Activated CD4-positive, alpha-beta memory T cell treated with anti-CD3 and anti-CD28 coated beads, Interleukin-2, amount 10 ng/mL, durations not matched to agents 7 days and 5 days (primary cell): ENCODE measurements around the gene CORO7. TPM values are rescaled to one million over a fixed set of nuclear protein-coding genes. Genes with fewer than 3 reads are reported as not detected.

ENCODE experiments used
- CTCF ChIA-PET: fragments of 350-600 bp; sonication (Branson Sonifier 250); formaldehyde crosslinking; loops from one replicate; lab custom pipeline; 2021; ENCODE audit warnings: antibody characterized with exemption, inconsistent platforms; lab: Charles Lee
- POLR2A ChIA-PET: fragments of 350-600 bp; sonication (Branson Sonifier 250); formaldehyde crosslinking; loops from one replicate; lab custom pipeline; 2021; ENCODE audit warnings: antibody characterized with exemption; lab: Charles Lee
- DNase-seq: peaks from one replicate; pipeline ENCODE4 v3.0.0-alpha.2; 2020
- H3K27ac Mint-ChIP-seq: one replicate; pipeline ENCODE4 v1.8.0; 2021; ENCODE audit warnings: mild to moderate bottlenecking, mixed read lengths
- H3K27me3 Mint-ChIP-seq: one replicate; pipeline ENCODE4 v1.8.0; 2021; ENCODE audit warnings: mixed read lengths
- H3K36me3 Mint-ChIP-seq: one replicate; pipeline ENCODE4 v1.8.0; 2021; ENCODE audit warnings: low read depth, mixed read lengths
- H3K4me1 Mint-ChIP-seq: one replicate; pipeline ENCODE4 v1.8.0; 2021; ENCODE audit warnings: mixed read lengths
- H3K4me3 Mint-ChIP-seq: one replicate; pipeline ENCODE4 v1.8.0; 2021; ENCODE audit warnings: mild to moderate bottlenecking, mixed read lengths
- H3K9me3 Mint-ChIP-seq: one replicate; pipeline ENCODE4 v1.8.0; 2021; ENCODE audit warnings: mixed read lengths
- total RNA-seq, 2 experiments: library from RNA; stranded (reverse); gene quantifications; one replicate each; pipeline ENCODE4 v1.2.3, GENCODE V29; 2021

The CORO7 gene
- total RNA-seq, 2 experiments from 2014 or later: 244 to 245 TPM

GRCh38 chr16:4318967-4319366 lies 97.4 kb downstream of the CORO7 start:
- no peak overlapping the region for H3K27ac Mint-ChIP-seq
- no peaks in the 10 kb centered on the region for H3K9me3 Mint-ChIP-seq
- H3K4me3 Mint-ChIP-seq: no peak overlapping the region
- peaks cover 20% of the 10 kb centered on the region for H3K27me3 Mint-ChIP-seq
- H3K36me3 Mint-ChIP-seq: no peaks in the 10 kb centered on the region
- CTCF ChIA-PET: interaction anchor here (2.3 kb wide), 1 partner anchor 65 kb away, joined by 5 read pairs; no protein-coding TSS in a partner anchor
- H3K4me1 Mint-ChIP-seq: peaks cover 25% of the 10 kb centered on the region
- DNase-seq: no peak
- POLR2A ChIA-PET: interaction anchor here (0.7 kb wide), 1 partner anchor 11 kb away, joined by 3 read pairs; no protein-coding TSS in a partner anchor

GRCh38 chr16:4318451-4318910 lies 97.9 kb downstream of the CORO7 start:
- ChIA-PET POLR2A (interaction anchor here (0.7 kb wide), 1 partner anchor 11 kb away, joined by 3 read pairs; no protein-coding TSS in a partner anchor), CTCF (interaction anchor here (2.3 kb wide), 1 partner anchor 64 kb away, joined by 5 read pairs; no protein-coding TSS in a partner anchor)
- Mint-ChIP-seq H3K9me3 (no peaks in the 10 kb centered on the region), H3K4me1 (peaks cover 27% of the 10 kb centered on the region), H3K27me3 (peaks cover 22% of the 10 kb centered on the region), H3K36me3 (no peaks in the 10 kb centered on the region), H3K4me3 (no peak overlapping the region), H3K27ac (no peak overlapping the region)
- no peak for DNase-seq

GRCh38 chr16:4317532-4318450 lies 98.6 kb downstream of the CORO7 start:
- Mint-ChIP-seq H3K27me3 (peaks cover 22% of the 10 kb centered on the region), H3K4me1 (peaks cover 27% of the 10 kb centered on the region), H3K4me3 (no peak overlapping the region), H3K36me3 (no peaks in the 10 kb centered on the region), H3K27ac (no peak overlapping the region), H3K9me3 (no peaks in the 10 kb centered on the region)
- ChIA-PET POLR2A (interaction anchor here (0.8 to 1.3 kb wide), 2 partner anchors 10 to 33 kb away, joined by 3 to 5 read pairs; partner anchors contain the start of gene PAM16), CTCF (interaction anchor here (1.0 kb wide), 1 partner anchor 9 kb away, joined by 4 read pairs; no protein-coding TSS in a partner anchor)
- no peak for DNase-seq

- CTCF ChIA-PET: interaction anchor here (0.7 to 1.0 kb wide), 2 partner anchors 9 kb away, joined by 3 to 4 read pairs; no protein-coding TSS in a partner anchor
- POLR2A ChIA-PET: interaction anchor here (0.8 to 1.3 kb wide), 4 partner anchors 9 to 34 kb away, joined by 3 to 5 read pairs (median 4); partner anchors contain the start of gene PAM16
- no peak for DNase-seq
- Mint-ChIP-seq H3K9me3 (no peaks in the 10 kb centered on the region), H3K27ac (no peak overlapping the region), H3K36me3 (no peaks in the 10 kb centered on the region), H3K4me1 (peaks cover 27% of the 10 kb centered on the region), H3K27me3 (peaks cover 22% of the 10 kb centered on the region), H3K4me3 (no peak overlapping the region)
Observed at GRCh38 chr16:4316864-4317531, 99.4 kb downstream of the CORO7 start.

- H3K27ac Mint-ChIP-seq: no peak overlapping the region
- no peaks in the 10 kb centered on the region for H3K9me3 Mint-ChIP-seq
- peak overlapping the region; percentile 30 for H3K4me3 Mint-ChIP-seq
- DNase-seq: no peak
- ChIA-PET CTCF (interaction anchor here (0.7 kb wide), 1 partner anchor 9 kb away, joined by 3 read pairs; no protein-coding TSS in a partner anchor), POLR2A (interaction anchor here (1.1 to 1.3 kb wide), 3 partner anchors 8 to 35 kb away, joined by 3 to 5 read pairs (median 5); partner anchors contain the start of gene PAM16)
- H3K4me1 Mint-ChIP-seq: peaks cover 27% of the 10 kb centered on the region
- H3K27me3 Mint-ChIP-seq: peaks cover 22% of the 10 kb centered on the region
- no peaks in the 10 kb centered on the region for H3K36me3 Mint-ChIP-seq
Observed at GRCh38 chr16:4316108-4316863, 100.1 kb downstream of the CORO7 start.

GRCh38 chr16:4315186-4316107 lies 100.9 kb downstream of the CORO7 start, which contains the start of gene GLIS2:
Gene GLIS2, plus strand, starts transcription at chr16:4316067. Its CDS starts 16,214 bp downstream, at chr16:4332281.
- H3K4me3 Mint-ChIP-seq: peak within 1 kb of the TSS; percentile 71
- ChIA-PET CTCF (interaction anchor here (0.8 to 1.2 kb wide), 2 partner anchors 9 to 14 kb away, joined by 3 to 4 read pairs; no protein-coding TSS in a partner anchor), POLR2A (interaction anchor here (1.1 kb wide), 2 partner anchors 8 to 9 kb away, joined by 3 to 5 read pairs; no protein-coding TSS in a partner anchor)
- H3K27me3 Mint-ChIP-seq: peaks cover 22% of the 10 kb centered on the region
- H3K27ac Mint-ChIP-seq: no peak within 1 kb of the TSS
- peak; percentile 34 for DNase-seq
- no peaks in the 10 kb centered on the region for H3K36me3 Mint-ChIP-seq
- no peaks in the 10 kb centered on the region for H3K9me3 Mint-ChIP-seq
- H3K4me1 Mint-ChIP-seq: peaks cover 27% of the 10 kb centered on the region

- no peak for DNase-seq
- Mint-ChIP-seq H3K9me3 (no peaks in the 10 kb centered on the region), H3K27ac (peak overlapping the region; percentile 7), H3K4me3 (peak overlapping the region; percentile 71), H3K4me1 (peaks cover 24% of the 10 kb centered on the region), H3K27me3 (peaks cover 22% of the 10 kb centered on the region), H3K36me3 (no peaks in the 10 kb centered on the region)
- ChIA-PET POLR2A (no interaction called here), CTCF (interaction anchor here (0.7 to 1.2 kb wide), 3 partner anchors 8 to 35 kb away, joined by 3 to 4 read pairs (median 4); no protein-coding TSS in a partner anchor)
Observed at GRCh38 chr16:4314532-4315185, 101.7 kb downstream of the CORO7 start.

- Mint-ChIP-seq H3K27me3 (peaks cover 19% of the 10 kb centered on the region), H3K27ac (no peak overlapping the region), H3K4me3 (peak overlapping the region; percentile 71), H3K4me1 (peaks cover 21% of the 10 kb centered on the region), H3K9me3 (no peaks in the 10 kb centered on the region), H3K36me3 (no peaks in the 10 kb centered on the region)
- CTCF ChIA-PET: interaction anchor here (0.7 to 1.2 kb wide), 2 partner anchors 8 to 36 kb away, joined by 4 read pairs; no protein-coding TSS in a partner anchor
- POLR2A ChIA-PET: no interaction called here
- no peak for DNase-seq
Observed at GRCh38 chr16:4313563-4314531, 102.5 kb downstream of the CORO7 start.

GRCh38 chr16:4309833-4310266 lies 106.5 kb downstream of the CORO7 start:
- POLR2A ChIA-PET: interaction anchor here (0.9 to 1.6 kb wide), 2 partner anchors 11 to 96 kb away, joined by 3 to 5 read pairs; no protein-coding TSS in a partner anchor
- CTCF ChIA-PET: interaction anchor here (0.7 to 8.6 kb wide), 13 partner anchors 15 to 239 kb away, joined by 3 to 44 read pairs (median 3); partner anchors contain the start of gene TFAP4
- H3K4me3 Mint-ChIP-seq: no peak overlapping the region

More at GRCh38 chr16:4309833-4310266, 106.5 kb downstream of the CORO7 start:
- Mint-ChIP-seq H3K27ac (no peak overlapping the region), H3K9me3 (no peaks in the 10 kb centered on the region), H3K36me3 (peaks cover 7% of the 10 kb centered on the region), H3K27me3 (peaks cover 11% of the 10 kb centered on the region), H3K4me1 (peaks cover 38% of the 10 kb centered on the region)
- peak; percentile 62 for DNase-seq
